Measurements from ENCODE around the gene ZNF142. TPM values are rescaled to one million over a fixed set of nuclear protein-coding genes. Genes with fewer than 3 reads are reported as not detected.

The ZNF142 gene
- total RNA-seq, 1 donor from 2014 or later: 28.0 TPM

DNA sequence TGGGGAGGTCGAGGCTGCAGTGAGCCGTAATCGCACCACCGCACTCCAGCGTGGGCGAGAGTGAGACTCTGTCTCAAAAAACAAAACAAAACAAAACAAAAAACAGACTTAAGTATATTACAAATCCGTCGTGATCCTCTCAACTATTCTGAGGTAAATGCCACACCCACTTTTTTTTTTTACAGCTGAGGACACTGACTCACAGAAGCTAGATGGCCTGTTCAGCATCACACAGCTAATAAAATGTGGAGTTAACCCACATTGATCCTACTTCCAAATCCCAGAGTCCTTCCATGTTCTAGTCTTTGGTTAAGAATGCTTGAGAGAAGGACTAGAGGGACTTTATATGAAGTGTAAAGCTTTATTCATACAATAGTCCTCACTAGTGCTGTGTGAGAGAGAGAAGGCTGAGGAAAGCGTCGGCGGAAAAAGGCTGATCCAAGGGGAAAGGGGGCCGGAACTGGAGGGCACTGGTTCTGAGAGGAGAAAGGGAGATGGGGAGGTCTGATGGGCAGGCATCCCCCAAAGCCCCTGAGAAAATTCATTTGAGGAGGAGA is 11.8 kb upstream of the ZNF142 start:
- FAIRE-seq: no peak
- Histone ChIP-seq H3K4me2 (ENCODE audit: low read length) (peak overlapping the region; percentile 98), H3K79me2 (ENCODE audit: insufficient read depth, low read length) (peaks cover 37% of the 10 kb centered on the region), H3K4me3 (ENCODE audit: insufficient read depth, low read depth, low read length) (peak overlapping the region; percentile 94), H3K36me3 (ENCODE audit: insufficient read depth, low read length) (peaks cover 23% of the 10 kb centered on the region), H4K20me1 (ENCODE audit: insufficient read depth, low read length) (peaks cover 32% of the 10 kb centered on the region), H2AFZ (ENCODE audit: low read depth, low read length) (peak overlapping the region; percentile 82), H3K27ac (ENCODE audit: low read depth, low read length) (peak overlapping the region; percentile 73), H3K9me3 (ENCODE audit: insufficient read depth, low read depth, low read length) (no peaks in the 10 kb centered on the region), H3K9ac (ENCODE audit: low read length) (peak overlapping the region; percentile 87), H3K27me3 (ENCODE audit: insufficient read depth, low read length) (no peaks in the 10 kb centered on the region), H3K4me1 (ENCODE audit: insufficient read depth, low read length) (peaks cover 9% of the 10 kb centered on the region)
- H3K27me3 Mint-ChIP-seq (ENCODE audit: low read depth, unreplicated experiment): no peaks in the 10 kb centered on the region
- peak overlapping the region; percentile 99 for H3K4me3 Mint-ChIP-seq (ENCODE audit: unreplicated experiment)
- H3K27ac Mint-ChIP-seq (ENCODE audit: unreplicated experiment): peak overlapping the region; percentile 99
- TF ChIP-seq EZH2 (IDR thresholded peaks at IDR 0.05; ENCODE audit: insufficient read depth, low read length): no peak
- TF ChIP-seq, protein P1, sequence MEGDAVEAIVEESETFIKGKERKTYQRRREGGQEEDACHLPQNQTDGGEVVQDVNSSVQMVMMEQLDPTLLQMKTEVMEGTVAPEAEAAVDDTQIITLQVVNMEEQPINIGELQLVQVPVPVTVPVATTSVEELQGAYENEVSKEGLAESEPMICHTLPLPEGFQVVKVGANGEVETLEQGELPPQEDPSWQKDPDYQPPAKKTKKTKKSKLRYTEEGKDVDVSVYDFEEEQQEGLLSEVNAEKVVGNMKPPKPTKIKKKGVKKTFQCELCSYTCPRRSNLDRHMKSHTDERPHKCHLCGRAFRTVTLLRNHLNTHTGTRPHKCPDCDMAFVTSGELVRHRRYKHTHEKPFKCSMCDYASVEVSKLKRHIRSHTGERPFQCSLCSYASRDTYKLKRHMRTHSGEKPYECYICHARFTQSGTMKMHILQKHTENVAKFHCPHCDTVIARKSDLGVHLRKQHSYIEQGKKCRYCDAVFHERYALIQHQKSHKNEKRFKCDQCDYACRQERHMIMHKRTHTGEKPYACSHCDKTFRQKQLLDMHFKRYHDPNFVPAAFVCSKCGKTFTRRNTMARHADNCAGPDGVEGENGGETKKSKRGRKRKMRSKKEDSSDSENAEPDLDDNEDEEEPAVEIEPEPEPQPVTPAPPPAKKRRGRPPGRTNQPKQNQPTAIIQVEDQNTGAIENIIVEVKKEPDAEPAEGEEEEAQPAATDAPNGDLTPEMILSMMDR (IDR thresholded peaks at IDR 0.05; ENCODE audit: insufficient read depth, low read depth, low read length): no peak
- H3K4me1 Mint-ChIP-seq (ENCODE audit: low read depth, unreplicated experiment): peaks cover 8% of the 10 kb centered on the region
- H3K9me3 Mint-ChIP-seq (ENCODE audit: unreplicated experiment): no peaks in the 10 kb centered on the region
- peaks cover 7% of the 10 kb centered on the region for H3K36me3 Mint-ChIP-seq (ENCODE audit: low read depth, unreplicated experiment)
- peak; percentile 18 for DNase-seq (ENCODE audit: low read depth)

DNA sequence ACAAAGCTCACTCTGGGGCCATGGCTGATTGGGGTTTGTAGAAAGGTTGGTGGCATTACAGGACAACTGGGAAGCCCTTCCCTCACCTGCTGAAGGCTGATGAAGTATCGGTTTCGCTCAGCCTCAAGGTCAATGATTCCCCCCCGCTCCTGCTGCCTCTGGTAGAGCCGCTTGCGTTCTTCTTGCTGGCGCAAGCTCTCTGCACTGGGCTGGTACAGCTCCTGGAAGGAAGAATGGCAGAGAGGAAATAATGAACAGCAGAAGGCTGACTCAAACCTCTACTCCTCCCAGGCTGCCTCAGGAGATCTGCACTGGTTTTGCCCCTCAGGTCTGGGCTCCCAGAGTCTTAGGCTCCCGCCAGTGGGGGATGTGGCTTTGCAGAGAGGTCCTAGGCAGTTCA is 5.2 kb upstream of the ZNF142 start:
- H3K9me3 ChIP-seq (ENCODE audit: insufficient read depth, low read depth, low read length): no peaks in the 10 kb centered on the region
- H3K27me3 Mint-ChIP-seq (ENCODE audit: low read depth, unreplicated experiment): no peaks in the 10 kb centered on the region

DNA sequence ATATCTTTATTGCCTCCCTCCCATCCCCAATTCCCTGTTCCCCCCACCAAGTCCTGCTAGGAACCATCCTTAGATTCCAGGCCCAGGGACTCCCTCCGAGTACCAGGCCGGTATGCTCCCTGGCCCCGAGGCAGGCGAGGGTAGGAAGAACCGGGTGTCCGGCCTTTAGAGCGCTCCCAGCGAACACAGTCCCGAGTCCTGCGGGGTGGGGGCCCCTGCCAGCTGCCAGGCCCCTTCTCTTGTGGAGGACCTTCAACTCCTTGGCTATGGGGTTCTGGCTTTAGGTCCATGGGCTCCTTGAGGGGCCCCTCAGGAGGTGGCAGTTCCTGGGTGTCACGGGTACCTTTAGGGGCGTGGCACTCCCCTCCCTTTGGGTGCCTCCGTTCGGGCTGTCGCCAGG is 4.5 kb upstream of the ZNF142 start:
- Histone ChIP-seq H3K4me2 (ENCODE audit: low read length) (no peak overlapping the region), H3K4me1 (ENCODE audit: insufficient read depth, low read length) (peaks cover 5% of the 10 kb centered on the region), H3K79me2 (ENCODE audit: insufficient read depth, low read length) (peaks cover 32% of the 10 kb centered on the region), H2AFZ (ENCODE audit: low read depth, low read length) (no peak overlapping the region), H3K36me3 (ENCODE audit: insufficient read depth, low read length) (peaks cover 49% of the 10 kb centered on the region), H4K20me1 (ENCODE audit: insufficient read depth, low read length) (peaks cover 24% of the 10 kb centered on the region), H3K4me3 (ENCODE audit: insufficient read depth, low read depth, low read length) (no peak overlapping the region), H3K9ac (ENCODE audit: low read length) (no peak overlapping the region), H3K9me3 (ENCODE audit: insufficient read depth, low read depth, low read length) (no peaks in the 10 kb centered on the region), H3K27me3 (ENCODE audit: insufficient read depth, low read length) (no peaks in the 10 kb centered on the region), H3K27ac (ENCODE audit: low read depth, low read length) (no peak overlapping the region)
- no peak for DNase-seq (ENCODE audit: low read depth)
- Mint-ChIP-seq H3K4me3 (ENCODE audit: unreplicated experiment) (no peak overlapping the region), H3K27ac (ENCODE audit: unreplicated experiment) (no peak overlapping the region), H3K27me3 (ENCODE audit: low read depth, unreplicated experiment) (no peaks in the 10 kb centered on the region), H3K9me3 (ENCODE audit: unreplicated experiment) (no peaks in the 10 kb centered on the region), H3K4me1 (ENCODE audit: low read depth, unreplicated experiment) (peaks cover 5% of the 10 kb centered on the region), H3K36me3 (ENCODE audit: low read depth, unreplicated experiment) (peaks cover 10% of the 10 kb centered on the region)
- FAIRE-seq: no peak
- no peak for TF ChIP-seq EZH2 (IDR thresholded peaks at IDR 0.05; ENCODE audit: insufficient read depth, low read length)
- TF ChIP-seq, protein P1 (IDR thresholded peaks at IDR 0.05; ENCODE audit: insufficient read depth, low read depth, low read length): no peak

More for the DNA sequence above, 5.2 kb upstream of the ZNF142 start:
- Mint-ChIP-seq H3K4me1 (ENCODE audit: low read depth, unreplicated experiment) (peaks cover 3% of the 10 kb centered on the region), H3K9me3 (ENCODE audit: unreplicated experiment) (no peaks in the 10 kb centered on the region), H3K4me3 (ENCODE audit: unreplicated experiment) (no peak overlapping the region), H3K36me3 (ENCODE audit: low read depth, unreplicated experiment) (peaks cover 10% of the 10 kb centered on the region), H3K27ac (ENCODE audit: unreplicated experiment) (peak overlapping the region; percentile 45)
- H4K20me1 ChIP-seq (ENCODE audit: insufficient read depth, low read length): peaks cover 32% of the 10 kb centered on the region
- peaks cover 49% of the 10 kb centered on the region for H3K36me3 ChIP-seq (ENCODE audit: insufficient read depth, low read length)
- H3K9ac ChIP-seq (ENCODE audit: low read length): no peak overlapping the region
- peaks cover 5% of the 10 kb centered on the region for H3K4me1 ChIP-seq (ENCODE audit: insufficient read depth, low read length)
- no peaks in the 10 kb centered on the region for H3K27me3 ChIP-seq (ENCODE audit: insufficient read depth, low read length)
- H3K4me3 ChIP-seq (ENCODE audit: insufficient read depth, low read depth, low read length): no peak overlapping the region
- no peak for TF ChIP-seq EZH2 (IDR thresholded peaks at IDR 0.05; ENCODE audit: insufficient read depth, low read length)
- TF ChIP-seq, protein P1 (IDR thresholded peaks at IDR 0.05; ENCODE audit: insufficient read depth, low read depth, low read length): no peak
- no peak overlapping the region for H3K4me2 ChIP-seq (ENCODE audit: low read length)
- no peak for DNase-seq (ENCODE audit: low read depth)
- H3K79me2 ChIP-seq (ENCODE audit: insufficient read depth, low read length): peaks cover 32% of the 10 kb centered on the region
- H3K27ac ChIP-seq (ENCODE audit: low read depth, low read length): no peak overlapping the region
- no peak for FAIRE-seq
- no peak overlapping the region for H2AFZ ChIP-seq (ENCODE audit: low read depth, low read length)
